Stimulated activated memory B cell treated with anti-CD40 and anti-IgM and Interleukin-4, amounts not matched to agents 10 μg/mL and 1 μg/mL and 100 μg/mL, for 72 hours (primary cell): ENCODE data around the gene PTER.

Source experiments
- ATAC-seq: fragments of 150-1000 bp; cut with Tn5 transposase; 2 replicates; pipeline ENCODE4 v1.10.0; 2021
- H3K27ac Mint-ChIP-seq: one replicate; pipeline ENCODE4 v1.8.0; 2022; ENCODE audit warnings: mild to moderate bottlenecking, mixed read lengths
- H3K27me3 Mint-ChIP-seq: one replicate; pipeline ENCODE4 v1.8.0; 2022; ENCODE audit warnings: mixed read lengths
- H3K36me3 Mint-ChIP-seq: one replicate; pipeline ENCODE4 v1.8.0; 2022; ENCODE audit warnings: mixed read lengths
- H3K4me1 Mint-ChIP-seq: one replicate; pipeline ENCODE4 v1.8.0; 2022; ENCODE audit warnings: mixed read lengths
- H3K4me3 Mint-ChIP-seq: one replicate; pipeline ENCODE4 v1.8.0; 2022; ENCODE audit warnings: mild to moderate bottlenecking, moderate library complexity, mixed read lengths
- H3K9me3 Mint-ChIP-seq: one replicate; pipeline ENCODE4 v1.8.0; 2022; ENCODE audit warnings: mixed read lengths

PTER gene, protein sequence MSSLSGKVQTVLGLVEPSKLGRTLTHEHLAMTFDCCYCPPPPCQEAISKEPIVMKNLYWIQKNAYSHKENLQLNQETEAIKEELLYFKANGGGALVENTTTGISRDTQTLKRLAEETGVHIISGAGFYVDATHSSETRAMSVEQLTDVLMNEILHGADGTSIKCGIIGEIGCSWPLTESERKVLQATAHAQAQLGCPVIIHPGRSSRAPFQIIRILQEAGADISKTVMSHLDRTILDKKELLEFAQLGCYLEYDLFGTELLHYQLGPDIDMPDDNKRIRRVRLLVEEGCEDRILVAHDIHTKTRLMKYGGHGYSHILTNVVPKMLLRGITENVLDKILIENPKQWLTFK

GRCh38 chr10:16436758-16437539 is at the start of gene PTER:
Gene PTER, plus strand, starts transcription at chr10:16437010. Its CDS starts 47,375 bp downstream, at chr10:16484385.
- peak within 1 kb of the TSS; percentile 80 for H3K4me3 Mint-ChIP-seq
- H3K36me3 Mint-ChIP-seq: peaks cover 7% of the 10 kb centered on the region
- peaks cover 36% of the 10 kb centered on the region for H3K4me1 Mint-ChIP-seq
- peak within 1 kb of the TSS; percentile 67 for H3K27ac Mint-ChIP-seq
- no peaks in the 10 kb centered on the region for H3K9me3 Mint-ChIP-seq
- no peaks in the 10 kb centered on the region for H3K27me3 Mint-ChIP-seq
- peak; percentile 100 for ATAC-seq

- peaks cover 6% of the 10 kb centered on the region for H3K27me3 Mint-ChIP-seq
Measured at GRCh38 chr10:16392531-16393069, 44.2 kb upstream of the PTER start.

DNA sequence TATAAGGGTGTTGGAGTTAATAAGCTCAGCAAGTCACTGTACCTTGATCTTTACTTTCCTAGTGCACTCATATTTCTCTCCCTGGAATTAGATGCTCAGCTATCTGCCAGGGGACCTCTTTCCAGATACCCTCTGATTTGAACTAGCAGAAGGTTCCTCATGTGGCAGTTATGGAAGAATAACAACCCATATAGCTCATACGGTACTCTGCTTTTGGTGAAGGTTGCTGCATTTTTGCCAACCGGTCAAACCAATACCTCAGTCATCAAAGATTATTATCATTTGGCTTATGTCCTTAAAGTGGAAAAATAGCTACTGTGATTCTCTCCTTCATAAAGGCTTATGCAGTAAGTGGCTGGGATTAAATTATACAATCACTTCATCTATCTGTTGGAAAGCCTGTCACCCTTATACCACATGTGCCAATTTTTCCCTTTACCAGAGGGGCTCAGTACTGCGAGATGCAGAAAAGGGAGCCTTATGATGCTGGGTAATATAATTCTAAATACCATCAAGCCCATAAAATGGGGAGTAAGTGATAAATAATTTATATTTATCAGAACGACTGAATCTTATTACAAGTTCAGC is 43.4 kb upstream of the PTER start:
- H3K27me3 Mint-ChIP-seq: peaks cover 11% of the 10 kb centered on the region
- H3K4me3 Mint-ChIP-seq: no peak overlapping the region
- no peak overlapping the region for H3K27ac Mint-ChIP-seq
- no peaks in the 10 kb centered on the region for H3K36me3 Mint-ChIP-seq
- no peaks in the 10 kb centered on the region for H3K9me3 Mint-ChIP-seq
- H3K4me1 Mint-ChIP-seq: no peaks in the 10 kb centered on the region
- no peak for ATAC-seq

More at GRCh38 chr10:16392531-16393069, 44.2 kb upstream of the PTER start:
- Mint-ChIP-seq H3K27ac (no peak overlapping the region), H3K4me3 (no peak overlapping the region), H3K9me3 (no peaks in the 10 kb centered on the region), H3K4me1 (no peaks in the 10 kb centered on the region), H3K36me3 (no peaks in the 10 kb centered on the region)
- ATAC-seq: no peak

DNA sequence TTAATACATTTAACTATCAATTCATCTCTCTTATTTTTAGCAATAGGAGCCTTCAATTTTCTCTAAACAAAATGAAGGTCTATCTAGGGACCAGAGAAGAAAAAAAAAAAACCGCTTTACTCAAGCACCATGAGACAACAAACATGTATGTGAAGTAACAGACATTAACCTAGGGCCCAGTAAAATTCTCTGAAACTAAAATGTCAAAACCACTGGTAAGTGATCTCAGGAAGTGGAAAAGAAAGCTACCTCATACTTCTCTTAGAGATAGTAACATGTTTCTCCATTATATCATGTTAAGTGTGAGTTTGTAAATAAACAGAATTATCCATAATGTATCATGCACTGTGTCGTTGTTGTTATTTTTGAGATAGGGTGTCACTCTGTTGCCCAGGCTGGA is 35.4 kb upstream of the PTER start:
- Mint-ChIP-seq H3K27me3 (peaks cover 11% of the 10 kb centered on the region), H3K9me3 (no peaks in the 10 kb centered on the region), H3K36me3 (no peaks in the 10 kb centered on the region), H3K4me1 (no peaks in the 10 kb centered on the region), H3K4me3 (no peak overlapping the region), H3K27ac (no peak overlapping the region)
- no peak for ATAC-seq

DNA sequence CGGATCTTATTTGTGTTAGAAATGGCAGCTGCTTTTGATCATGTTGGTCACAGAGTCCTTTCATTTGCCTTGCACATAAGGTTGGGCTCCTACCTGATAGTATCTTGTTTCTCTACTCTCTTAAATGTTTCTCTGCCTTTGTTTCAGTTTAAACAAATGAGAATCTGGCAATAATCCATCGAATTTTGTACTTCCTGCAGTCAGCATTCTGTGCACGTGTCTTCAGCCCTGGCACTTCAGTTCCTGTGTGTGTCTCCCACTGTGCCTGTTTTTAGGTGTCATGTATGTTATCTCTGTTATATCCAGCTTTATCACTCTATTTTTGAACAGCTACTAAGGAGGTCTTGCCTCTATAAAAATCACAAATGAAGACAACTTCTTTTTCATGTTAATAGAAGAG is 28.4 kb upstream of the PTER start:
- H3K27me3 Mint-ChIP-seq: peaks cover 18% of the 10 kb centered on the region
- H3K4me1 Mint-ChIP-seq: peaks cover 8% of the 10 kb centered on the region
- H3K4me3 Mint-ChIP-seq: no peak overlapping the region
- H3K9me3 Mint-ChIP-seq: no peaks in the 10 kb centered on the region
- ATAC-seq: no peak
- no peaks in the 10 kb centered on the region for H3K36me3 Mint-ChIP-seq
- H3K27ac Mint-ChIP-seq: no peak overlapping the region

DNA sequence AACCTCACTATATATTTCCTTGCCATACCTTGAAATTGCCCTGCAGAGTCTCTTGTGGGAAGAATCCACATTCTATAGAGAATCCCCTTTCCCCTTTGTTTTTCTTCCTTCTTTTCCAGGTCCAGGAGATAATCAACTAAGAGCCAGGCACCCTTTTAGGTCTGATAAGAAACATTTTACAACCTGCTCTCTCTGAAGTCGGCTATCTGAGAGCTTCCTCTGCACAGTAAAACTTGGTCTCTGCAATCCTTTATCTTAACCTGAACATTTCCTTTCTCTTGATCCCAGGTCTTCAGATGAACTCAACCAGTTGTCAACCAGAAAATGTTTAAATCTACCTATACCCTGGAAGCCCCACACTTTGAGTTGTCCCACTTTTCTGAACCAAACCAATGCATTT is 19.5 kb upstream of the PTER start:
- peaks cover 22% of the 10 kb centered on the region for H3K27me3 Mint-ChIP-seq
- no peak for ATAC-seq
- peaks cover 6% of the 10 kb centered on the region for H3K4me1 Mint-ChIP-seq
- no peaks in the 10 kb centered on the region for H3K9me3 Mint-ChIP-seq
- no peak overlapping the region for H3K4me3 Mint-ChIP-seq
- no peaks in the 10 kb centered on the region for H3K36me3 Mint-ChIP-seq
- H3K27ac Mint-ChIP-seq: no peak overlapping the region

- no peak for ATAC-seq
- H3K27me3 Mint-ChIP-seq: no peaks in the 10 kb centered on the region
- no peak overlapping the region for H3K27ac Mint-ChIP-seq
- no peaks in the 10 kb centered on the region for H3K36me3 Mint-ChIP-seq
- peaks cover 6% of the 10 kb centered on the region for H3K9me3 Mint-ChIP-seq
- no peaks in the 10 kb centered on the region for H3K4me1 Mint-ChIP-seq
- no peak overlapping the region for H3K4me3 Mint-ChIP-seq
Measured at GRCh38 chr10:16423599-16423998, 13.2 kb upstream of the PTER start.

DNA sequence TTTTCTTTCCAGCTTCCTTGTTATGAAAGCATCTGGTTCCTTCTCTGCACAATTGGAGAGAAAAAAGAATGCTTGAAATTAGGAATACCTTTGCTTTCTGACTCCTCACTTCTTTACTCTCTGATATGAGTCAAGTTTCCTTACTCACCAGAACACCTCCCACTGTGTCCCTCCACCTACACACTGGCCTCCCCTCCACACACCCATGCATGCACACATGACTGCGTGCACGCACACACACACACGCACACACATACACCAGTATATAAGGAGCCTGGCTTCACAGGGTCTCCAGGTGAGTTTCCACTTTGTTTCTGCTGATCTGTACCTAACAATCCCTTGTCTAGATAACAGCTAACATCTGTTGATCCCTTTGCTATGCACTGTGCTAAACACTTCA is 11.4 kb upstream of the PTER start:
- peaks cover 11% of the 10 kb centered on the region for H3K9me3 Mint-ChIP-seq
- ATAC-seq: no peak
- no peak overlapping the region for H3K27ac Mint-ChIP-seq
- no peaks in the 10 kb centered on the region for H3K36me3 Mint-ChIP-seq
- H3K4me1 Mint-ChIP-seq: no peaks in the 10 kb centered on the region
- H3K4me3 Mint-ChIP-seq: no peak overlapping the region
- peaks cover 7% of the 10 kb centered on the region for H3K27me3 Mint-ChIP-seq

- Mint-ChIP-seq H3K36me3 (no peaks in the 10 kb centered on the region), H3K9me3 (peaks cover 11% of the 10 kb centered on the region), H3K4me1 (no peaks in the 10 kb centered on the region), H3K4me3 (no peak overlapping the region), H3K27ac (no peak overlapping the region), H3K27me3 (peaks cover 7% of the 10 kb centered on the region)
- no peak for ATAC-seq
Measured at GRCh38 chr10:16429539-16429938, 7.3 kb upstream of the PTER start.

DNA sequence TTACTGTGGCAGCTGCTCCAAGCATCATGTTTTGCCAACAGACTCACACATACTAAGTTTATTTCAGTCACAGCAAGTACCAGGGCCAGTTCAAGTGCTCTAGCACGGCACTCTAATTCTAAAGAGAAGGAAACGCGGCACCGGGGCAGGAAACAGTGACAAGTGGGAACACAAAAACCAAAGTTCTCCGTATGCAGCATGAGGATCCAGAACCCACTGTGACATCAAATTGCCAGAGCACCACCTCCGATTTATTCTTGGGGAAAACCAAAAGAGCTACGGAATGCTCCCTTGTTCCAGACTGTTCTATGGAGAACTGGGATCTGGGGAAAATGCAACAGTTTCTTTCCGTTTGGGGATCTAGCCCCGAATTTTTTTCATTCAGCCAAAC is 448 bp upstream of the PTER start:
- H3K4me3 Mint-ChIP-seq: peak overlapping the region; percentile 80
- H3K36me3 Mint-ChIP-seq: peaks cover 7% of the 10 kb centered on the region
- H3K27ac Mint-ChIP-seq: peak overlapping the region; percentile 67
- H3K9me3 Mint-ChIP-seq: no peaks in the 10 kb centered on the region
- H3K4me1 Mint-ChIP-seq: peaks cover 30% of the 10 kb centered on the region
- H3K27me3 Mint-ChIP-seq: no peaks in the 10 kb centered on the region
- ATAC-seq: no peak

- Mint-ChIP-seq H3K9me3 (no peaks in the 10 kb centered on the region), H3K4me1 (peaks cover 38% of the 10 kb centered on the region), H3K27ac (peak overlapping the region; percentile 67), H3K4me3 (peak overlapping the region; percentile 80), H3K36me3 (peaks cover 8% of the 10 kb centered on the region), H3K27me3 (no peaks in the 10 kb centered on the region)
- ATAC-seq: no peak
Measured at GRCh38 chr10:16437540-16437894, 707 bp downstream of the PTER start.

DNA sequence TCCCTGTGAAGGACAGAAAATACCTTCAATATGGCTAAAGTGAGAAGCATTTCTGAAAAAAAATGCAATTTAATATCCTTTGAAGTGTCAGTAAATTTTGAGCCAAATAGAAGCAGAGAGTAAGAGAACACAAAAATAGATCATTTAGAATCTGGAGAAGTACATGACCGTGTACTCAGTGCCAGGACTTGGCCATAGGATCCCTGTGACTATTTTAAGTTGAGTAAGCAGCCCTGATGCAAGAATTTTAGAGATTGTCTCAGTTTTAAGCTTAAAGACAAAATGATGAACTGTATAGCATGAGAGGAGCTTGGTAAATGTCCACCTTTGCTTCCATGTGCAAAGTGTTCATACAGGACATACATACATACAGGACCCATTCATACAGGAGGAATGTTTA is 2.5 kb downstream of the PTER start:
- no peaks in the 10 kb centered on the region for H3K9me3 Mint-ChIP-seq
- no peaks in the 10 kb centered on the region for H3K27me3 Mint-ChIP-seq
- H3K4me3 Mint-ChIP-seq: no peak overlapping the region
- no peak overlapping the region for H3K27ac Mint-ChIP-seq
- H3K4me1 Mint-ChIP-seq: peaks cover 42% of the 10 kb centered on the region
- no peak for ATAC-seq
- H3K36me3 Mint-ChIP-seq: peaks cover 21% of the 10 kb centered on the region

DNA sequence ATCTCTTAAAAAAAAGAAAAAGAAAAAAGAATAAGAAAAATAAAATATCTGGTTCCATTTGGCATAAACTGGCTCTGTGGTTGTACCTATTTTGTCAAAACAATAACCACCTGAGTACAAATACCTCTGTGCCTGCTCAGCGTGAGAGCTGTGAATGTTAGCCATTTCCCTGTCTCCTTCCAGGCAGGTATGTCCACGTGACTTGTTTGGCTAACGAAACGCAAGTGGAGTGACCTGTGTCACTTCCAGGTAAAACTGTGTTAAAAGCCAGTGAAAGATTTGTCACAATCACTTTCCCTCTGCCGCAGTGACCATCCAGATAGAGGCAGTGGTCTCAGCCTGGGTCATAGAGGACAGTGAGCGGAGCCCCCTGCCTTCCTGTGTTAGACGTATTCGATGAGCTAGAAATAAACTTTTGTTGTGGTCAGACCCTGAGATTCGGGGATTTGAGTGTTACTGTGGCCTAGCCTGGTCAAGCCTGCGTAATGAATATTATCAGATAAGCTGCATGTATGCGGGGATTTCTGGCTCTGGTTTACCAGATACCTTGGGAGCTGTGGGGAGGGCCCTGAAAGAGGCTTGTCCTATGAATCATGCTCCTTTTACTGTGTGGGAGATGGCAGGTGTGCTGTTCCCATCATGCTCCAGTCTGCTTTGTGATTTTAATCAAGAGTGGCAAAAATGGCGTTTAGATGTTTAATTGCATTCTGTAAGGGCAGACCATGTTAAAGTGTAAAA is 3.8 kb downstream of the PTER start:
- Mint-ChIP-seq H3K4me3 (no peak overlapping the region), H3K27ac (peak overlapping the region; percentile 18)

DNA sequence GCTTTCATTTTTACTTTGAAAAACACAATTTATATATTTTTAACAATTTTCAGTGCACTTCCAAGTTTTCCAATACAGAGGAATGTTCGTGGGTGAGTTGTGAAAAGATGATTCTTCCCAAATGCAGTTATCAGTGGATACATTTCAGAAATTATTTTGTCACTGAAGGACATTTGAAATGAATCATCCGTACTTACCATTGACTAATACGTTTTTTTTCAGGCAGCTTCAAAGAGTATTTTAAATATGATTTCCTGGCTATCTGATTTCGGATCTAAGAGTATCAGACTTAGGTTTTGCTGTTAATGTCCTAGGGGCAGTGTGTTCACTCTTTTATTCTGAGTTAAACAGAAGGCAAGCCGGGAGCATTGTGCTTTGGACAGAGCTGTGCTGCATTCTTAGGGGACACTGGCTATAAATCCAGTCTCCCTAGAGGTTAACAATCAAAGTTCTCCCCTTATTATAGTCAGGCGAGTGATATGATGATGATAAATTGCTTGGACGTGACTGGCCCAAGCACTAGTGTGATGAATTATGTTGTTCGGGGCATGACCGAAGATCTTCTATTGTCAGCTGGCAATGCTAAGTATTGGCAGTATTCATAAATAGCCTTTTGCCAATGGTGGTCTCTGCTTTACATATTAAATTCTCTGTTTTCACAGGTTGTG is 4.5 kb downstream of the PTER start:
- no peaks in the 10 kb centered on the region for H3K9me3 Mint-ChIP-seq
- no peak for ATAC-seq
- H3K27ac Mint-ChIP-seq: peak overlapping the region; percentile 18
- no peak overlapping the region for H3K4me3 Mint-ChIP-seq
- peaks cover 21% of the 10 kb centered on the region for H3K36me3 Mint-ChIP-seq
- H3K4me1 Mint-ChIP-seq: peaks cover 39% of the 10 kb centered on the region
- no peaks in the 10 kb centered on the region for H3K27me3 Mint-ChIP-seq

More for the DNA sequence above, 3.8 kb downstream of the PTER start:
- Mint-ChIP-seq H3K4me1 (peaks cover 42% of the 10 kb centered on the region), H3K9me3 (no peaks in the 10 kb centered on the region), H3K27me3 (no peaks in the 10 kb centered on the region), H3K36me3 (peaks cover 21% of the 10 kb centered on the region)
- no peak for ATAC-seq
